ENCODE data around the gene LAMA1.
"Not testable (repeated sequence)": the region's sequence is repeated elsewhere in the genome, so short reads cannot be mapped to it uniquely, and the experiment has no call there.

The LAMA1 gene, protein sequence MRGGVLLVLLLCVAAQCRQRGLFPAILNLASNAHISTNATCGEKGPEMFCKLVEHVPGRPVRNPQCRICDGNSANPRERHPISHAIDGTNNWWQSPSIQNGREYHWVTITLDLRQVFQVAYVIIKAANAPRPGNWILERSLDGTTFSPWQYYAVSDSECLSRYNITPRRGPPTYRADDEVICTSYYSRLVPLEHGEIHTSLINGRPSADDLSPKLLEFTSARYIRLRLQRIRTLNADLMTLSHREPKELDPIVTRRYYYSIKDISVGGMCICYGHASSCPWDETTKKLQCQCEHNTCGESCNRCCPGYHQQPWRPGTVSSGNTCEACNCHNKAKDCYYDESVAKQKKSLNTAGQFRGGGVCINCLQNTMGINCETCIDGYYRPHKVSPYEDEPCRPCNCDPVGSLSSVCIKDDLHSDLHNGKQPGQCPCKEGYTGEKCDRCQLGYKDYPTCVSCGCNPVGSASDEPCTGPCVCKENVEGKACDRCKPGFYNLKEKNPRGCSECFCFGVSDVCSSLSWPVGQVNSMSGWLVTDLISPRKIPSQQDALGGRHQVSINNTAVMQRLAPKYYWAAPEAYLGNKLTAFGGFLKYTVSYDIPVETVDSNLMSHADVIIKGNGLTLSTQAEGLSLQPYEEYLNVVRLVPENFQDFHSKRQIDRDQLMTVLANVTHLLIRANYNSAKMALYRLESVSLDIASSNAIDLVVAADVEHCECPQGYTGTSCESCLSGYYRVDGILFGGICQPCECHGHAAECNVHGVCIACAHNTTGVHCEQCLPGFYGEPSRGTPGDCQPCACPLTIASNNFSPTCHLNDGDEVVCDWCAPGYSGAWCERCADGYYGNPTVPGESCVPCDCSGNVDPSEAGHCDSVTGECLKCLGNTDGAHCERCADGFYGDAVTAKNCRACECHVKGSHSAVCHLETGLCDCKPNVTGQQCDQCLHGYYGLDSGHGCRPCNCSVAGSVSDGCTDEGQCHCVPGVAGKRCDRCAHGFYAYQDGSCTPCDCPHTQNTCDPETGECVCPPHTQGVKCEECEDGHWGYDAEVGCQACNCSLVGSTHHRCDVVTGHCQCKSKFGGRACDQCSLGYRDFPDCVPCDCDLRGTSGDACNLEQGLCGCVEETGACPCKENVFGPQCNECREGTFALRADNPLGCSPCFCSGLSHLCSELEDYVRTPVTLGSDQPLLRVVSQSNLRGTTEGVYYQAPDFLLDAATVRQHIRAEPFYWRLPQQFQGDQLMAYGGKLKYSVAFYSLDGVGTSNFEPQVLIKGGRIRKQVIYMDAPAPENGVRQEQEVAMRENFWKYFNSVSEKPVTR (N-terminal part only)

DNA sequence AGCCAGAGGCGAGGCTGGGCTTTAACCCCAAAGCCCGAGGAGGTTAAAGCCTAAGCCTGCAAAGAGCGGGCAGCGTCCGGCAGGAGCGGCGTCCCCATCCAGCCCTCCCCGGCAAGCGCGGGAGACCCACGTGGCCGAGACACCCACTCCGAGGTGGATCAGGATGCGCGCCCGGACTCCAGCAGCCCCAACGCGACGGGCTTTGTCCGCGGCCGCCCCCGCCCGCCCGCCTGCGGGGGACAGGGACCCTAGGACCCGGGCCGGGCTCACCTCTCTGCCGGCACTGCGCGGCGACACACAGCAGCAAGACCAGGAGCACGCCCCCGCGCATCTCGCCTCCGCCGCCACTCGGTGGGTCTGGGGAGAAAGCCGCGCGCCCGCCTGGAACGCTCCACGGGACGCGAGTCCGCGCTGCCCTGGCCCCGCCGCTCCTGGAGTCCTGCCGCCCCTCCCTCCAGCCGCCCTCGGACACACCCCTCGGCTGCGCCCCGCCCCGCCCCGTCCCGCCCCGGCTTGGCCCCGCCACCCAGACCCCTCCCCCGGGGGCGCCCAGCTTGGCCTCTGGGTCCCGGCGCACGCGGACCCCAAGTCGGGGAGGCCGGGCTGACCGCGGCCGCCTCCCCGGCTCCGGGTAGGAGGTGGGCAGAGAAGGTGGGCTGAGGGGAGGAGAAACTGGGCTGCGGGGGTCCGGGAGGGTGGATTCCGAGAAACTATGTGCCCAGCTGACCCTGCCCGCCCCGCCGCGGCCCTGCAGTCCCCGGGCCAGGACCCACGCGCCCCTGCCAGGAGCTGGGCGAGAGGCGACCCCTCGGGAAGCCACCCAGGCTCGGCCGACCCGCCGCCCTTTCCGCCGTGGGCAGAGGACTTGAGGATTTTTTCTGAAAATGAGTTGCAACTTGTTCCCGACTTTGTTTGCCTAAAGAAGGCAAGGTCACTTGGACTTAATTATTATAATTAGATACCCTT, at the start of gene LAMA1:
LAMA1 (minus strand) TSS at position 408 of the 966 bp plus-strand sequence; CDS start at position 331, 77 bp downstream.
- DNase-seq (ENCODE audit: low read depth), result no peak

DNA sequence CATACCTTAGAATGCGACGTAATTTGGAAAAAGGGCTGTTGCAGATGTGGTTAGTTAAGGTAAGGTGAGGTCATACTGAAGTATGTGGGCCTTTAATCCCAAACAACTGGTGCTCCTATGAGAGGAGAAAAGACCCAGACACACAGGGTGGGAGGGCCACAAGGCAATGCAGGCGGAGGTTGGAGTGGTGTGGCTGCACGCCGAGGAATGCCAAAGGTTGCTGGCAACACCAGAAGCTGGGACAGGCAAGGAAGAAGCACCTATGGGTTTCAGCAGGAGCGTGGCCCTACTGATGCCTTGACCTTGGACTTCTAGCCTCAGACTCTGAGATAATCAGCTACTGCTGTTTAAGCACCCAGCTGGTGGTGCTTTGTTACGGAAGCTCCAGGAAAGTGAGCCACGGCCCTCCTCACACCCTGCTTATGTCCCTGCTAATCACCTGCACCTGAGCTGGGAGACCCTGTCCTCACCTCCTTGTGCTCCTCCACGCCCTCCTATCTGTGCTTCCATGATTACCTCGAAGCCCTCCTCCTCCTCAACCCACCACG, 48.3 kb upstream of the LAMA1 start:
- no peak for DNase-seq (ENCODE audit: low read depth)

DNA sequence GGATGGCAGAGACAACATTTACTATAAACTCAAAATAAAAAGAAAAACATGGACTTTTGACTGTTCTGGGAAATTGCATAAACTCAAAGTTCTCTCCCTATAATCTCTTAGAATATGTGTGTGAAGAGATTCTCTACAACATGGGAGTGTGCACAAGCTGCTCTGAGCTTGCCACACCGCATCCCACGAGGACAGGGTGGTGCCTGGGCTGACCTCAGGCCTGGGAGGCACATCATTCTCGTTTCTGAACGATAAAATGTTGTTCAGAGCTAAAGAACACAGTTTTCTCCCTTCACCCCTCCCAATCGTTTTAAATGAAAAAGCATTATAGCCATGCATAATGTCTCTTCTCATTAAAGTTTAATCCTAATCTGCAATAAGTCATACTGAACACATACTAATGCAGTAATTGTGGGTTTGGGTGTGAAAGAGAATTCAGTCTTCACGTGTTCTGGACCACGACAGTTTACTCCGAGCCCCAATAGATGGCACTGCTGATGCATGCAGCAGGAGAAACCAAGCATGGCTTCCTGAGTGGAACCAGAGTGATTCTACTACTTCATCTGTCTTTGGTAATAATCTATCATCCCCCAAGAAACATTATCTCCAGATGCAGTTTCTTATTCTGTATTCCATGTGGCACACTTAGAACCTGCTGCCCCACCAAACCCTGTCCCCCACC, 46.9 kb upstream of the LAMA1 start:
- no peak for DNase-seq (ENCODE audit: low read depth)

DNA sequence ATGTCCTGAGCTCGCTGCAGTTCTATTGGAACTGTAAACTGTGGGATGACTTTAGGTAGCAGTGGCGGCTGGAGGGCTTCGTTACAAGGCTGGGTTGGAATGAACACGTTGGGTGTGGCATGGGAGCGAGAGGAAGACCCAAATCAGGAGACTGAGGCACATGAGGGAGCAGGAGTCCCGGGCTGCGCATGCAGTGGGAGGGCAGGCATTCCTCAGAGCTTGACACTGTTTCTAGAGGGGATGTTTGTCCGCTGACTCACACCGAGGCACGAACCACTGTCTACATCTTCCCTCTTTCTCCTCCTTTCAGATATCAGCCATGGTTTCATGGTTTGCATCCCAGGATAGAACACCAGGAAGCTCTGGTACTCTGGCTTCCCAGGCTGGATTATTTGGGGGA, 40.6 kb upstream of the LAMA1 start:
- DNase-seq (ENCODE audit: low read depth), result no peak

DNA sequence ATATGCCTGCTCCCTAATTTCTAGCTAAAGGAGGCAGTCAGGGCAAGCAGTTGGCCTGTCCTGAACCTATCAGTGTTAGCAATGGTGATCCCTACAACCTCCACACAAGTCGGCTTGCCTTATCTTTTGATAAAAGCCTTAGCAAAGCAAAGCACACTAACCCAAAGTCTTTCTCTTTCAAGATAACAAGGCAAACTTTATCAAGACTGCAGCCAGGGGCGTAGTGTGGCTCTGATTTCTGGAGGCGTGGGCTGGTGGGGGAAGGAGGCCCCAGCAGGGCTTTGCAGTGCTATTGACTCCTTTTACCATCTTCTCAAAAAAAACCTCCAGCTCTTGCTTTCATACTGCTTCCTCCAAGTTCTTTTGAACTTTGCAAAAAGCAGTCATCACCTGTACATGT, 40.2 kb upstream of the LAMA1 start:
- DNase-seq (ENCODE audit: low read depth), result no peak

DNA sequence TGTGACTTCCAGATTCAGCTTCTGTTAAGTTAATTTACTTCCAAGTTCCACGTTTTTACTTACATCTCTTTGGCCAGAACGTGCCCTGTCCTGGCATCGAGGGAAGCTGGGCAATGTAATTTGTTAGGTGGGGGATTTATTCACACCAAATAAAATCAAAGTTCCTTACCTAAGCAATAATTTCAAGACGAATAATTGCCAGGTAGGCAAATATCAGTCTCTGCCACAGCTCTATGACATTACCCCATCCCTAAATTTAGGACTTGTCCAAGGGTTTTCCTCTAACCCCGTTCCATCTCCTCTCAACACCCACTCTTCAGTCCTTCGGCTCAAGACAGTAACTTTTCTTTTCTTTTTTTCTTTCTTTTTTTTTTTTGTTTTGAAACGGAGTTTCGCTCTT, 38.3 kb upstream of the LAMA1 start:
- no peak for DNase-seq (ENCODE audit: low read depth)

DNA sequence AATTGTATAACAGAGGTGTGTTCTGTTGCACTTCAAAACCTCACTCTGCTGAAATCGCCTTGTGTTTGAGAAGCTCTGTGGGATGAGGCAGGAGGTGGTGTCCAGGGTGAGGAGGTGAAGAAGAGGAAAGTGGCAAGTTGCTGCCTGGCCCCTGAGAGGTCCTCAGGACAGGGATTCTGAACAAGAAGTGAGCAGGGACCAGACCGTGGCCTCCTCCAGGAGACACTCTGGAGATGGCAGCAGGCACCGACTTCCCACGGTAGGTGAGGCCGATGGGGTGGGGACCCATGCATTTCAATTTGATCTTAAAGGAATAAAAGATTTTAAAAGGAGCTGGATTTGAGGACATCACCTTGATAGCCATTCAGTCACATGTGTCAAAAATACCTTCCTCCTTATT, 37.5 kb upstream of the LAMA1 start:
- no peak for DNase-seq (ENCODE audit: low read depth)

DNA sequence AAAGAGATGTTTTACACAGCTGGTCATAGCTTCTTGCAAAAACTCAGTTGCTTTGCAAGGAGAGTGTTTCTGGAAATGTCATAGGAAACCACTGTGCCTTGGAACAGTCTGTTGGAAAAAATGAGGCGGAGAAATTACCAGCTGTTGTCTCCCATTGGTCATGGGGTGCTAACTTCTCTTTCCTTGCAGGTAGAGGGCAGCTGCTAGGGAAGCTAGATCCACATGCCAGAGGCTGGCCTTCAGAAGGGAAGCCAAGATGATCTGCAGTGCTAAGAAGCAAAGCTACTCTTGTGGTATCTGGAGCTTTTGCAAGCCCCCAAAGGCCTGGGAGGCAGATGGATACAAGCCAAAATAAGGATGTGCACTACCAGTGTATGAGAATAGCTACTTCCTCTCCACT, 34.8 kb upstream of the LAMA1 start:
- no peak for DNase-seq (ENCODE audit: low read depth)

DNA sequence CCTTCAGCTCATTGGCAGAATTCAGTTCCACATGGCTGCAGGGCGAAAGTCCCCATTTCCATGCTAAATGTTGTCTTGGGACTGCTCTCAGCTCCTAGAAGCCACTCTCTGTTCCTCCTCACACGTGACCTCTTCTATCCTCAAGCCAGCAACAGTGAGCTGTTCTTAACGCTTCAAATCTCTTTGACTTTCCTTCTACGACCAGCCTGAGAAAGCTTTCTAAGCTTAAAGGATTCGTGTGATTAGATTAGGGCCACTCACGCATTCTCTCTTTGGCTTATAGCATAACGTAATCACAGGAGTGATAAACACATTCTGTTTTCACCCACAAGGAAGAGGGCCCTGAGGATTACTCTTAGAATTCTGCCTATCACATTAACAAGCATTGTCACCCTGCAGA, 29.8 kb upstream of the LAMA1 start:
- no peak for DNase-seq (ENCODE audit: low read depth)

DNA sequence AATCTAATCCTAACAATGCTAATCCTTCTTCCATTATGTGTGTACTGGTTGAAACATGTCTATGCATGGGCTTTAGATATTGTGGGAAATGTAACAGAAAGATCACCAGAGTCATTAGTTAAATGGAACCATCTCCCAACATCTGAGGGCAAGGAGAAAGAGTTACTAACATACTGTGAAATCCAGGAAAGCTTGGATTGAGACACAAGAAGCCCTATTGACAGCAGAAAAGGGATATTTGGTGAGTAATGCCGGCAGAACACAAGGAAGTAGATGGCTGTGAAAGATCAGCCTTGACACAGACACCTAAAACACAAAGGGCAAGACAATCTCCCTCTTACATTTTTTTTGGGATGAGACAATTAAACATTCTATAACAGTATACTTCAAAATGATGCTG, 28.5 kb upstream of the LAMA1 start:
- no peak for DNase-seq (ENCODE audit: low read depth)

DNA sequence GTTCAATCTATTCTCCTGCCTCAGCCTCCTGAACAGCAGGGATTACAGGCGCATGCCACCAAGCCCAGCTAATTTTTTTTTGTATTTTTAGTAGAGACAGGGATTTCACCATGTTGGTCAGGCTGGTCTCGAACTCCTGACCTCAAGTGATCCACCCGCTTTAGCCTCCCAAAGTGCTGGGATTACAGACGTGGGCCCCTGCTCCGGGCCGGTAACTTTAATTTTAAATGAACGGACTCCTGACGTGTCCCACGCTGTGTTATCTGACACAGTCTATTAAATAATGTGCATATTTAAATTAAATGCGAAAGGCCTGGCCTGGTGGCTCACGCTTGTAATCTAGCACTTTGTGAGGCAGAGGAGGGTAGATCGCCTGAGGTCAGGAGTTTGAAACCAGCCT, 27.3 kb upstream of the LAMA1 start:
- DNase-seq (ENCODE audit: low read depth), result not testable (repeated sequence)

DNA sequence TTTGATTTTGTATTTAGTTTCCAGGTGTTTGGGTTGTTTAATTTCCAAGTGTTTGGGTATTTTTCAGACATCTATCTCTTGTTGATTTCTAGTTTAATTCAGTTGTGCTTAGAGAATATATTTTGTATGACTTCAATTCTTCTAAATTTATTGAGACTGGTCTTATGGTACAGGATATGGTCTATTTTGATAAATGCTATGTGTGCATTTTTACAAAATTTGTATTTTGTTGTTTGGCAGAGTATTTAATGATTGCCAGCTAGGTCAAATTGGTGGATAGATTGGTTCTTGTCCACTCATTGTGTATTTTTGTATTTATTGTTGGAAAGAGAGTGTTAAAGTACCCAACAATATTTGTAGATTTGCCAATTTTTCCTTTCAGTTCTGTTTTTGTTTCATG, 23.7 kb upstream of the LAMA1 start:
- DNase-seq (ENCODE audit: low read depth), result no peak

DNA sequence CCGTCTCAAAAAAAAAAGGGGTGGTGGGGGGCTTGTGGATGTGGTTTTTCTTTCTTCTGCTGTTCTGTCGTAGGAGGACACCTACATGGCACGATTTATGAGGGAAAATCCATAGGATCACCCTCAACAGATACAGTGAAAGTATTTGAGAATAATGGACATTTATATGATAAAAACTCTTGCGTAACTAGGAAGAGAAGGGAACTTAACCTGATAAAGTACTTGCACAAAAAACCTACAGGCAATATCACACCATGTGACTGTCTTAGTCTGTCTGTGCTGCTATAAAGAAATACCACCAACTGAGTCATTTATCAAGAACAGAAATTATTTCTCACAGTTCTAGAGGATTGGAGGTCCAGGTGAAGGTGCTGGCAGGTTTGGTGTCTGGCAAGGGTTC, 21.8 kb upstream of the LAMA1 start:
- no peak for DNase-seq (ENCODE audit: low read depth)

DNA sequence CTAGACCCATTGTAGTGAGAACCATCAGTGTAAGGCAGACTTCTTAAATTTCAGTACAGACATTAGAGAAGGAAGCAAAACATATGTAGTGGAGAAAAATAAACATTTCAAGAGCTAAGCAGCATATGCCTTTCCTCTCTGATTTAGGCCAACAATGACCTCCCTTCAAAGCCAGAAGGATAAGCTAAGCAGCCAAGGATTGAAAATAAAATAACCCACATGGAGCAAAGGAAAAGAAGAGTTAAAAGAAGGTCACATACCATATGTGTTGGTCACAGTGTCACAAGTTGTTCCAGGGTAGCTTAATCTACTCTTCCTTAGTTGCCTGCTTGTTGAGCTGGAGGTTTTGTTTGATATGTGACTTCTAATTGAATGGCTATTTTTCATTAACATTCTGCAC, 15.6 kb upstream of the LAMA1 start:
- no peak for DNase-seq (ENCODE audit: low read depth)

DNA sequence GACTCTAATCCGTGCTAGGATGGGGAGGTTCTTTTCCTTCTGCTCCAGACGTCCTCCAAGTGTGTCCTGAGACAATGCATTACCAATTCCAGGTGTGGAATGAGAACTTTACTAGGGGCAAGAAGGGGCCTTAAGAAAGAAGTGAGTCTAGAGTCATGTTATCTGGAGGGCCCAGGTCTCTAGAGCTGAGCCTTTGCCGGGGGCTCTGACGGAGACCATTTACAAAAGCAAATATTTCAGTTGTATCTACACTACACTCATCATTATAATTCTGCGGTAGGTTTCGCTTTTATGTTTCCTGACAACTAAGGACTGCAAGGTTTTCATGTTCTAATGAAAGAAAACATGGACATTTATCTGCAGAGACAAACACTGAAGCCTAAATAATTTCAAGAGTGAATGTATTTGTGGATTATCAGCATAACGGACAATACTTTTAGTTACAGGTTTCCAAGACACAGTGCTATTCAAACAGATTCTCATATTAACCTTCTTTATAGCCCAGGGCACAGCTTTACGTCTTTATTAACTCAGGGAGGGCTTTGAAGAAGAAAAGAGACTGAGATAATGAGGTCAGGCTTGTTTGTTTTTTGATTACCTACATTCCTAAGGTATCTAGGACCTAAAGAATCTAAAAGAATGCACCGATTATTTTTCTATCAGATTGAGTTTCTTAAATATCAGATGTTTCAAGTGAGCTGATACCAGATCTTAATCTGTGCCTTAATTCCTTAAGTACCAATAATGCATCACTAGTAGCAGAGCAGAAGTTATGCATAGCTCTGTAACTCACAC, 15.0 kb upstream of the LAMA1 start:
- DNase-seq (ENCODE audit: low read depth), result no peak

DNA sequence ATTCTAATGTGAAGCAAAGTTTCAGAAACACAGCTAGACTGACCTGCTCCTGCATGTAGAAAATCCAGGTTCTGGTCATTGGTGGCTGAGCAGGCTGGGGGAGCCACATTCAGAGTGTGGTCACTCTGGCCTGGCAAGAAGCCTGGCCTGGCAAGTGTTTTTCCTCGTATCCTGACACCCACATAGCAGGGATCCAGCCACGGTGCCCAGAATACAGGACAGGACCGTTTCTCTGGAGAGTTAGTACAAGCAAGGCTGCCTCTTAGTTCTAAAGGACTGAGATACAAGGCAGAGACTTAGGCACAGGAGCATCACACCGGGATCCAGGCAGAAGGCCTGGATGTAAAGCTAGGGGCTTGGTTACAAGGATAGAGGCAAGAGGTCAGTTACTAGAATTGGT, 4.8 kb upstream of the LAMA1 start:
- no peak for DNase-seq (ENCODE audit: low read depth)

DNA sequence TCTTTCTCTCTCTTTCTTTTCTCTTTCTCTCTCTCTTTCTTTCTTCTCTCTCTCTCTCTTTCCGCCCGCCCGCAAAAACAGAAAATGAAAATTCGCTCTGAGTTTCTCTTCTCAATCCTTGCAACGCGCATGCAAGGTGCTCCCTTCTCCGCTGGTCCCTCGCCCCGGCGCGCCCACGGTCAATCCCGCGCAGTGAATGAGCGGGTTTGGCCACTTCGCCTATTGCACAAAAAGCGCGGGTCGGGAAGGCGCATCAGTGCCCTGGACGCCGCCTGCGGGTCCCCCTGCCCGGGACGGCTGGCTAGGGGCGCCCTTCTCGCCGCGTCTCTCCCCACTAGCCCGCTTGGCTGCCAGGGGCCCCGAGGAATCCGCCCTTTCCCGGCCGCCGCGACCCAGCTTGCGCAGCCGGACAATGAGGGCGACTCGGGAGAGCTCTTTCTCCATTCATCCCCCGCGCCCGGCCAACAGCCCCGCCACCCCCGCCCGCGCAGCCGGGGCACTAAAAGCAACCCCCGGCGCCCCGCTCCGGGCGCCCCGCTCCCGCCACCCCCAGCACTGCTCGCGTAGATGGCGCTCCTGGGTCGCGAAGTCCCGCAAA, 706 bp downstream of the LAMA1 start:
- no peak for DNase-seq (ENCODE audit: low read depth)

DNA sequence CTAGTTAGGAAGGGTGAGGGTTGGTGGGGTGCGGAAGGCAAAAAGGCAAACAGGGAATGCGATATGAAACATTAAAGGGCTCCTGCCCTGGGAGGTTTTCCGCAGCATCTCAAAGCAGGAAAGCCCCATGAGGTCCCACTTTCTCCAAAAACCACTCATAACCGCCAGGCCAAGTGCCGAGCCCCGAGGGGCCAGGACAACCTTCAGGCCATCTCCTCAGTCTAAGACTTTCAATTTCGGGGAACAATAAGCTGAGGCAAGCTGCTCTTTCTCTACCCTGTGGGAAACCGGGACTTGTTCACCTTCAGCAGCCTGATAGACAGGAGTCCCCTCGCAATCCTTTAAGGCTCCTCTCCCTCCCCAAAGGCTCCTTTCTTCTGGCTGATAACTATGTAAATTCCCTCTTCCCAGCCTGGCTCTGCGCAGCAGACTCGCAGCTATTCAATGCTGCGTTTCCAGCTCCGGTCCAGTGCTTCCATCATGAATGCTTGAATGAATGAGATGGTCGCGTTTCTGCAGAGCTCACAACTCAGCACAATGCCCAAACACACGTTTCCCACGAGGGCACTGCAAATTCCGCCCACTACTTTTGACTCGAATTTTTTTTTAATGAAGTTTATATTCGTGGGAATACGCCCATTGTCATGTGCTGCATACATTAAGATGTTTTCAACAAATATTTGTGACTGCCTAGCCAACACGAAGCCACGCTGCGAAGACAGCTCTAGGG, 1.4 kb downstream of the LAMA1 start:
- DNase-seq (ENCODE audit: low read depth), result no peak

Measured in activated T-helper 1 cell treated with Interleukin-2 at 50 U/mL for 16 hours (primary cell).